Peyer's patch (tissue), 4 donors: ENCODE measurements around the gene DOCK2.

Experiments
- POLR2A ChIP-seq, 2 donors: fragments of 450-650 bp; IDR thresholded peaks; one replicate each; pipeline ENCODE4 v1.5.1; 2017; ENCODE audit warnings: antibody characterized with exemption in 2 of 2, mild to moderate bottlenecking in 2 of 2, moderate library complexity in 2 of 2
- TF ChIP-seq, protein P1 (sequence below), 6 experiments: fragments of 450-650 bp in 4 of 6; fragments of 200-600 bp in 2 of 6; sonication (generic) in 1 of 6; IDR thresholded peaks; one replicate each; pipeline ENCODE4 v1.5.1; 2017 to 2019; ENCODE audit warnings: antibody characterized with exemption in 6 of 6, mild to moderate bottlenecking in 3 of 6, moderate library complexity in 1 of 6

DNA sequence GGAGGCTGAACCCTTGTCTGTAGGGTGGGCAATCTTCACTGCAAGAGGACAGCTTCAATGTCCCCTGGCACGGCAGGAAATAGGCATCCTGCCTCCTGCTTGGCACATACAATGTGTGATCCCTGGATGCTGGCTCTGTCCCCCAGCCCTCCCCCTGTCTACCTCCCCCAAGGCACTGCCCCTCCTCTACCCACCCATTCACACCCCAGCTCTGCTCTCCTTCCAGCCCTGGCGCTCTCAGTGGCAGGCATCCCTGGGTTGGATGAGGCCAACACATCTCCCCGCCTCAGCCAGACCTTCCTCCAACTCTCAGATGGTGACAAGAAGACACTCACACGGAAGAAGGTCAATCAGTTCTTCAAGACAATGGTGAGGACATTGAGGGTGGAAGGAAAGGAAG is 444.5 kb downstream of the DOCK2 start:
- TF ChIP-seq, protein P1, sequence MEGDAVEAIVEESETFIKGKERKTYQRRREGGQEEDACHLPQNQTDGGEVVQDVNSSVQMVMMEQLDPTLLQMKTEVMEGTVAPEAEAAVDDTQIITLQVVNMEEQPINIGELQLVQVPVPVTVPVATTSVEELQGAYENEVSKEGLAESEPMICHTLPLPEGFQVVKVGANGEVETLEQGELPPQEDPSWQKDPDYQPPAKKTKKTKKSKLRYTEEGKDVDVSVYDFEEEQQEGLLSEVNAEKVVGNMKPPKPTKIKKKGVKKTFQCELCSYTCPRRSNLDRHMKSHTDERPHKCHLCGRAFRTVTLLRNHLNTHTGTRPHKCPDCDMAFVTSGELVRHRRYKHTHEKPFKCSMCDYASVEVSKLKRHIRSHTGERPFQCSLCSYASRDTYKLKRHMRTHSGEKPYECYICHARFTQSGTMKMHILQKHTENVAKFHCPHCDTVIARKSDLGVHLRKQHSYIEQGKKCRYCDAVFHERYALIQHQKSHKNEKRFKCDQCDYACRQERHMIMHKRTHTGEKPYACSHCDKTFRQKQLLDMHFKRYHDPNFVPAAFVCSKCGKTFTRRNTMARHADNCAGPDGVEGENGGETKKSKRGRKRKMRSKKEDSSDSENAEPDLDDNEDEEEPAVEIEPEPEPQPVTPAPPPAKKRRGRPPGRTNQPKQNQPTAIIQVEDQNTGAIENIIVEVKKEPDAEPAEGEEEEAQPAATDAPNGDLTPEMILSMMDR (IDR thresholded peaks at IDR 0.05), result no peak
- TF ChIP-seq POLR2A (IDR thresholded peaks at IDR 0.05), result no peak
